ENCODE measurements around the gene PARN.

GRCh38 chr16:14438256-14438655 lies 191.8 kb downstream of the PARN start:
- TF ChIP-seq CTCF (conservative IDR thresholded peaks at IDR 0.05; ENCODE audit: low read depth in 2 of 2), result no peak
- no peak for TF ChIP-seq EZH2 (IDR thresholded peaks at IDR 0.05; ENCODE audit: low read depth, unreplicated experiment)
- TF ChIP-seq REST (IDR thresholded peaks at IDR 0.05; ENCODE audit: unreplicated experiment), result no peak
- TF ChIP-seq EZH2phosphoT487 (IDR thresholded peaks at IDR 0.05; ENCODE audit: unreplicated experiment), result no peak
- TF ChIP-seq POLR2AphosphoS5 (IDR thresholded peaks at IDR 0.05; ENCODE audit: low read depth), result no peak
- TF ChIP-seq ZNF331 (CRISPR knock-in tag; IDR thresholded peaks at IDR 0.05; ENCODE audit: low read depth), result no peak
- no peak for TF ChIP-seq NANOG (IDR thresholded peaks at IDR 0.05; ENCODE audit: borderline replicate concordance)
- no peak for TF ChIP-seq CREB1 (CRISPR knock-in tag; IDR thresholded peaks at IDR 0.05; ENCODE audit: low read depth)
- no peak for TF ChIP-seq JUNB (IDR thresholded peaks at IDR 0.05; ENCODE audit: unreplicated experiment)
- TF ChIP-seq ETS1 (IDR thresholded peaks at IDR 0.05), result no peak
- TF ChIP-seq STAT1 (IDR thresholded peaks at IDR 0.05; ENCODE audit: unreplicated experiment), result no peak
- no peak for TF ChIP-seq ZNF114 (CRISPR knock-in tag; IDR thresholded peaks at IDR 0.05)
- TF ChIP-seq ZNF462 (CRISPR knock-in tag; IDR thresholded peaks at IDR 0.05), result no peak

All from GM23338 (cell line).